IMR-90 (cell line): ENCODE data around the gene LRRC56. TPM values are rescaled to one million over a fixed set of nuclear protein-coding genes. Genes with fewer than 3 reads are reported as not detected.
A peak's percentile ranks its signal among the peaks of the same experiment; 100 is the strongest.

Experiments used
- ATAC-seq: fragments of 200-7000 bp; cut with Tn5 transposase; 2 replicates; pipeline ENCODE4 v1.9.1; 2020; ENCODE audit warnings: low read depth, mild to moderate bottlenecking, moderate library complexity
- BruUV-seq: library from RNA; stranded (reverse); fragments of 400-500 nt; replicated peaks from 2 replicates; lab custom pipeline; 2021; lab: Mats Ljungman, UMichigan
- CTCF ChIA-PET: fragments of 300-600 bp; formaldehyde crosslinking; extraction: SDS; loops from one replicate; lab custom pipeline; 2021; ENCODE audit warnings: antibody characterized with exemption; lab: Yijun Ruan, JAX
- POLR2A ChIA-PET: fragments of 300-600 bp; sonication (Branson Sonifier 250); formaldehyde crosslinking; loops from one replicate; lab custom pipeline; 2022; ENCODE audit warnings: antibody characterized with exemption; ENCODE audit not compliant: unreplicated experiment; lab: Charles Lee
- DNase-seq: peaks from one replicate; pipeline ENCODE4 v3.0.0; 2013
- H2AFZ ChIP-seq: replicated peaks from 2 replicates; pipeline ENCODE3; 2013; ENCODE audit warnings: low read length, mild to moderate bottlenecking; ENCODE audit not compliant: poor library complexity
- H2AK5ac ChIP-seq: 2 replicates; pipeline ENCODE4 v1.6.1; 2013; ENCODE audit warnings: low read depth, low read length, inconsistent platforms
- H2AK9ac ChIP-seq: replicated peaks from 2 replicates; pipeline ENCODE3; 2013; ENCODE audit warnings: mild to moderate bottlenecking, low read depth, low read length, moderate library complexity; ENCODE audit not compliant: poor library complexity
- H2BK120ac ChIP-seq: 2 replicates; pipeline ENCODE4 v1.6.1; 2013; ENCODE audit warnings: low read depth, low read length, inconsistent platforms
- H2BK15ac ChIP-seq: 3 replicates; pipeline ENCODE4 v1.6.1; 2013; ENCODE audit warnings: low read depth, low read length, inconsistent platforms
- H2BK20ac ChIP-seq: 2 replicates; pipeline ENCODE4 v1.6.1; 2013; ENCODE audit warnings: low read depth, mild to moderate bottlenecking, inconsistent platforms, low read length, moderate library complexity
- H2BK5ac ChIP-seq: 2 replicates; pipeline ENCODE4 v1.6.1; 2013; ENCODE audit warnings: mild to moderate bottlenecking, low read depth, low read length, inconsistent platforms; ENCODE audit not compliant: poor library complexity, severe bottlenecking
- H3K14ac ChIP-seq: replicated peaks from 2 replicates; pipeline ENCODE4 v1.6.1; 2013; ENCODE audit warnings: low read depth, low read length, inconsistent platforms
- H3K18ac ChIP-seq: 2 replicates; pipeline ENCODE4 v1.6.1; 2013; ENCODE audit warnings: low read depth, low read length, control low read depth
- H3K23ac ChIP-seq: 2 replicates; pipeline ENCODE4 v1.6.1; 2013; ENCODE audit warnings: low read depth, low read length, inconsistent platforms
- H3K27ac ChIP-seq: 2 replicates; pipeline ENCODE4 v1.5.1; 2013; ENCODE audit warnings: mild to moderate bottlenecking, control low read depth, low read length; ENCODE audit not compliant: insufficient read depth
- H3K27me3 ChIP-seq: 2 replicates; pipeline ENCODE4 v1.6.1; 2013; ENCODE audit warnings: low read length; ENCODE audit not compliant: control insufficient read depth, insufficient read depth
- H3K36me3 ChIP-seq: 2 replicates; pipeline ENCODE4 v1.6.1; 2013; ENCODE audit warnings: low read length, mixed read lengths; ENCODE audit not compliant: control insufficient read depth, insufficient read depth
- H3K4ac ChIP-seq: 2 replicates; pipeline ENCODE4 v1.6.1; 2013; ENCODE audit warnings: low read depth, low read length, inconsistent platforms
- H3K4me1 ChIP-seq: 2 replicates; pipeline ENCODE4 v1.6.1; 2013; ENCODE audit warnings: low read length, mixed read lengths; ENCODE audit not compliant: control insufficient read depth, insufficient read depth
- H3K4me2 ChIP-seq: 2 replicates; pipeline ENCODE4 v1.6.1; 2013; ENCODE audit warnings: low read depth, mild to moderate bottlenecking, control low read depth, low read length, moderate library complexity
- H3K4me3 ChIP-seq: 2 replicates; pipeline ENCODE4 v1.5.1; 2013; ENCODE audit warnings: low read depth, mild to moderate bottlenecking, control low read depth, low read length, moderate library complexity; ENCODE audit not compliant: insufficient read depth
- H3K56ac ChIP-seq: 2 replicates; pipeline ENCODE4 v1.6.1; 2013; ENCODE audit warnings: low read length, inconsistent platforms; ENCODE audit not compliant: insufficient read depth; ENCODE audit errors: extremely low read depth
- H3K79me1 ChIP-seq, 2 experiments: 2 replicates each; pipeline ENCODE4 v1.6.1; 2013; ENCODE audit warnings: low read length in 2 of 2, inconsistent platforms in 1 of 2, low read depth in 1 of 2
- H3K9ac ChIP-seq: 2 replicates; pipeline ENCODE4 v1.6.1; 2013; ENCODE audit warnings: low read depth, low read length, control low read depth
- H3K9me1 ChIP-seq: 2 replicates; pipeline ENCODE4 v1.6.1; 2013; ENCODE audit warnings: low read length, inconsistent platforms; ENCODE audit not compliant: insufficient read depth
- H3K9me3 ChIP-seq: 2 replicates; pipeline ENCODE4 v1.6.1; 2013; ENCODE audit warnings: low read length; ENCODE audit not compliant: control insufficient read depth, insufficient read depth
- H4K20me1 ChIP-seq: 2 replicates; pipeline ENCODE4 v1.6.1; 2013; ENCODE audit warnings: low read length, inconsistent platforms; ENCODE audit not compliant: insufficient read depth
- H4K5ac ChIP-seq: 2 replicates; pipeline ENCODE4 v1.6.1; 2013; ENCODE audit warnings: mild to moderate bottlenecking, low read depth, low read length, control low read depth
- H4K8ac ChIP-seq, 2 experiments: 2 replicates each; pipeline ENCODE4 v1.6.1; 2013; ENCODE audit warnings: low read depth in 2 of 2, low read length in 2 of 2, control low read depth in 1 of 2, inconsistent platforms in 1 of 2
- H4K91ac ChIP-seq: 2 replicates; pipeline ENCODE4 v1.6.1; 2013; ENCODE audit warnings: low read depth, low read length, inconsistent platforms; ENCODE audit not compliant: insufficient read depth
- CHD1 ChIP-seq: IDR thresholded peaks from 2 replicates; pipeline ENCODE4 v1.6.1; 2012; ENCODE audit warnings: low read depth, low read length, improper control_type of control experiment
- NFE2L2 ChIP-seq: fragments of 150-350 bp; IDR thresholded peaks from 2 replicates; pipeline ENCODE4 v1.6.1; 2016; ENCODE audit warnings: low read depth, mild to moderate bottlenecking, low read length
- POLR2A ChIP-seq: IDR thresholded peaks from 2 replicates; pipeline ENCODE4 v1.6.1; 2012; ENCODE audit warnings: mild to moderate bottlenecking, low read depth, low read length
- WGBS, 2 experiments: methylation state at CpG; one replicate each; pipeline versions ENCODE4 v1.1.5 to v1.1.7; 2013; ENCODE audit warnings: missing lambda C conversion rate in 2 of 2; ENCODE audit not compliant: insufficient read length in 1 of 2; ENCODE audit errors: extremely low coverage in 2 of 2; 5-methylcytosine and 5-hydroxymethylcytosine counted together
- dilution Hi-C: fragments of 300-500 bp; cut with HindIII; formaldehyde crosslinking; loops from one replicate; pipeline ENCODE4 v1.14.3; 2018; ENCODE audit warnings: low sequenced_read_pairs; ENCODE audit not compliant: unreplicated experiment
- in situ Hi-C: fragments of 300-500 bp; cut with MboI; formaldehyde crosslinking; loops from 3 replicates; pipeline ENCODE4 v1.14.3; 2019; ENCODE audit warnings: low sequenced_read_pairs, inconsistent platforms, mixed read lengths
- intact Hi-C: fragments of 100-400 bp; cut with micrococcal nuclease; formaldehyde crosslinking; loops from 2 replicates; pipeline ENCODE4 v1.10.0; 2022
- polyA plus RNA-seq, 3 experiments: library from polyadenylated mRNA; depleted of rRNA; stranded (reverse); fragments of >200 nt; gene quantifications; 2 replicates each; pipeline ENCODE4 v1.2.3, GENCODE V29; 2012; ENCODE audit warnings: low replicate concordance in 1 of 3
- total RNA-seq: library from RNA; depleted of rRNA; stranded (reverse); fragments of >200 nt; gene quantifications from 2 replicates; pipeline ENCODE4 v1.2.3, GENCODE V29; 2012

Gene LRRC56
- total and polyA plus RNA-seq, 2 of the 4 experiments (the other 2 are of a cell fraction): 0.36 to 1.3 TPM

DNA sequence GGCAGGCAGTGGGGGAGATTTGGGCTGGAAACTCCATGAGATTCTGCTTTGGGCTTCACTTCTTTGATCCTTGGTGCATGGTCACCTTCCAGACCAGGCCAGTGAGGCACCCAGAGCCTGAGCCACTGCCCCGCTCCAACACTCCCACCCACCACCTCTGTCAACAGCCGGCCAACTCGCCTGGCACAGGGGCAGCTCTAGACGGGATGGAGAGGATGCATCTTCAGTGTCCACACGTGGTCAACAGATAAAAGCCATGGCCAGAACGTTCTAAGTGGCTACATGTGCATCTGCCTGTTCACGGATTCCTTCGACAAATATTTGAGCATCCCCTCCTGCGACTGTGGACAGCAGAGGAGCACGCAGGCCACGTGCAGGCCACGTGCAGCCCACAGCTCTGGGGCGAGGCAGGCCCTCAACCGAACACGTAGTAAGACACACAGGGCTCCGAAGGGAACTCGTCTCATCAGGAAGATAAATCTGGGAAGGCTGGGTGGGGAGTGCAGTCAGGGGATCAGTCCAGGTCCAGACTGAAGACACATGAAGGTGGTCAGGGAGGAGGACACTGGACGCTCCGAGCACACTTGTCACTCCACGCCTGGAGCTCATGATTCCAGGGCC is 1.2 kb downstream of the LRRC56 start:
- BruUV-seq: no TSS peak
- Histone ChIP-seq H3K36me3 (peaks cover 3% of the 10 kb centered on the region; the same call in 1 of the 2 replicates), H3K27ac (no peak overlapping the region)

More for the DNA sequence above, 1.2 kb downstream of the LRRC56 start:
- Histone ChIP-seq H3K4ac (no peak overlapping the region), H3K79me1 (peaks cover 3 to 16% of the 10 kb centered on the region in 2 experiments; a peak in 2 of 4 replicates), H3K4me1 (peaks cover 16% of the 10 kb centered on the region), H2AK9ac (peak overlapping the region; percentile 61), H2BK120ac (no peak overlapping the region), H3K4me2 (no peak overlapping the region), H3K9ac (no peak overlapping the region), H4K20me1 (peaks cover 13% of the 10 kb centered on the region), H3K27me3 (no peaks in the 10 kb centered on the region), H3K56ac (no peak overlapping the region), H4K8ac (no peak overlapping the region), H4K91ac (no peak overlapping the region), H2BK5ac (no peak overlapping the region), H3K23ac (no peak overlapping the region), H3K9me1 (peaks cover 3% of the 10 kb centered on the region; the same call in 1 of the 2 replicates), H3K14ac (no peak overlapping the region), H4K5ac (no peak overlapping the region), H3K18ac (no peak overlapping the region), H2AK5ac (no peak overlapping the region), H2AFZ (no peak overlapping the region), H2BK15ac (no peak overlapping the region), H3K9me3 (no peaks in the 10 kb centered on the region), H3K4me3 (no peak overlapping the region), H2BK20ac (no peak overlapping the region)
- TF ChIP-seq CHD1 (no peak), NFE2L2 (no peak), POLR2A (no peak)
- ATAC-seq (no peak), DNase-seq (no peak)
- intact Hi-C loops: no loop called here
- in situ Hi-C loops: no loop called here
- ChIA-PET POLR2A (no interaction called here), CTCF (no interaction called here)
- 88% methylated on average over 15 of the region's 20 CpGs; no CpG with 5 or more reads in 1 of the 2 experiments for WGBS, 2 experiments
- dilution Hi-C loops: no loop called here
